GM12878 (cell line): Measurements from ENCODE around the gene TGFBI. TPM values are rescaled to one million over a fixed set of nuclear protein-coding genes. Genes with fewer than 3 reads are reported as not detected.

ENCODE experiments used
- ATAC-seq: fragments of 200-7000 bp; cut with Tn5 transposase; 3 replicates; pipeline ENCODE4 v1.9.1; 2020; ENCODE audit warnings: mild to moderate bottlenecking, moderate library complexity
- BruUV-seq: library from RNA; stranded (reverse); fragments of 400-500 nt; replicated peaks from 2 replicates; lab custom pipeline; 2021; lab: Mats Ljungman, UMichigan
- CTCF ChIA-PET: fragments of 300-600 bp; sonication (Branson Sonifier 250); formaldehyde crosslinking; extraction: SDS; loops from one replicate; lab custom pipeline; 2021; ENCODE audit warnings: inconsistent platforms; lab: Yijun Ruan, JAX
- POLR2A ChIA-PET: fragments of 350-600 bp; formaldehyde crosslinking; extraction: SDS; loops from one replicate; lab custom pipeline; 2021; ENCODE audit warnings: inconsistent platforms; lab: Charles Lee
- RAD21 ChIA-PET: fragments of 300-600 bp; sonication (Branson Sonifier 250); formaldehyde crosslinking; loops from one replicate; lab custom pipeline; 2023; ENCODE audit warnings: antibody characterized with exemption; ENCODE audit not compliant: unreplicated experiment; lab: Charles Lee
- SMC1A ChIA-PET: fragments of 300-600 bp; sonication (Branson Sonifier 250); formaldehyde crosslinking; loops from one replicate; lab custom pipeline; 2023; ENCODE audit not compliant: unreplicated experiment, uncharacterized antibody; lab: Charles Lee
- DNase-seq: peaks from one replicate; pipeline ENCODE4 v3.0.0-alpha.2; 2011; ENCODE audit warnings: low read depth, low spot score
- FAIRE-seq: peaks from 3 replicates; lab custom pipeline; 2011; peaks lifted over from hg19 to GRCh38; lab: Jason Lieb, UNC
- H2AFZ ChIP-seq: 2 replicates; pipeline ENCODE4 v1.6.0; 2011; ENCODE audit warnings: low read depth, low read length, control low read depth; ENCODE audit not compliant: control insufficient read depth
- H3K27ac ChIP-seq: 2 replicates; pipeline ENCODE4 v1.5.1; 2011; ENCODE audit warnings: control low read depth; ENCODE audit not compliant: control insufficient read depth, insufficient read depth
- H3K27me3 ChIP-seq, 2 experiments: replicated peaks in 1 of 2; 2 replicates each; pipeline versions ENCODE4 v1.6.0 to v1.6.1; 2011; ENCODE audit warnings: low read length in 1 of 2; ENCODE audit not compliant: control insufficient read depth in 2 of 2, insufficient read depth in 2 of 2
- H3K36me3 ChIP-seq, 2 experiments: 2 replicates each; pipeline ENCODE4 v1.5.1; 2011; ENCODE audit warnings: low read length in 1 of 2; ENCODE audit not compliant: control insufficient read depth in 2 of 2, insufficient read depth in 2 of 2
- H3K4me1 ChIP-seq: 2 replicates; pipeline ENCODE4 v1.6.1; 2011; ENCODE audit warnings: mild to moderate bottlenecking, low read length, moderate library complexity, mixed read lengths; ENCODE audit not compliant: control insufficient read depth, insufficient read depth
- H3K4me2 ChIP-seq: 2 replicates; pipeline ENCODE4 v1.6.0; 2011; ENCODE audit warnings: control low read depth; ENCODE audit not compliant: control insufficient read depth, insufficient read depth
- H3K4me3 ChIP-seq: fragments of 200-600 bp; sonication (generic); 2 replicates; pipeline ENCODE4 v1.5.1; 2016
- H3K79me2 ChIP-seq: 2 replicates; pipeline ENCODE4 v1.6.0; 2011; ENCODE audit warnings: low read length; ENCODE audit not compliant: control insufficient read depth, insufficient read depth
- H3K9ac ChIP-seq: 2 replicates; pipeline ENCODE4 v1.8.0; 2011; ENCODE audit warnings: low read length, control low read depth, mixed read lengths; ENCODE audit not compliant: control insufficient read depth, insufficient read depth
- H3K9me3 ChIP-seq: replicated peaks from 3 replicates; pipeline ENCODE4 v1.5.1; 2011; ENCODE audit warnings: mild to moderate bottlenecking, low read length; ENCODE audit not compliant: control insufficient read depth, insufficient read depth
- H4K20me1 ChIP-seq: 2 replicates; pipeline ENCODE4 v1.6.0; 2011; ENCODE audit not compliant: control insufficient read depth, insufficient read depth
- EP300 ChIP-seq, 2 experiments: fragments of 150-350 bp in 1 of 2; IDR thresholded peaks; 2 replicates each; pipeline ENCODE4 v1.6.1; 2011 to 2012; ENCODE audit warnings: low read depth in 2 of 2, low read length in 2 of 2, borderline replicate concordance in 1 of 2, improper control_type of control experiment in 1 of 2, inconsistent platforms in 1 of 2; ENCODE audit not compliant: control insufficient read depth in 1 of 2
- MTA2 ChIP-seq: fragments of 450-650 bp; IDR thresholded peaks from 2 replicates; pipeline ENCODE4 v1.6.1; 2016; ENCODE audit warnings: low read depth, mild to moderate bottlenecking, moderate library complexity
- NBN ChIP-seq: fragments of 450-650 bp; IDR thresholded peaks from 2 replicates; pipeline ENCODE4 v1.6.1; 2016
- NFIC ChIP-seq: IDR thresholded peaks from 2 replicates; pipeline ENCODE4 v1.6.1; 2012; ENCODE audit warnings: low read depth, mild to moderate bottlenecking, inconsistent platforms, low read length, moderate library complexity
- NFXL1 ChIP-seq: fragments of 450-650 bp; IDR thresholded peaks from 2 replicates; pipeline ENCODE4 v1.6.1; 2017; ENCODE audit warnings: antibody characterized with exemption, mild to moderate bottlenecking, borderline replicate concordance
- NRF1 ChIP-seq: conservative IDR thresholded peaks from 2 replicates; pipeline ENCODE4 v1.6.1; 2011; ENCODE audit warnings: mild to moderate bottlenecking, low read depth, low read length, improper control_type of control experiment
- SP1 ChIP-seq: IDR thresholded peaks from one replicate; pipeline ENCODE4 v1.6.1; 2011; ENCODE audit warnings: low read depth, low read length
- ZNF384 ChIP-seq: IDR thresholded peaks from 2 replicates; pipeline ENCODE4 v1.6.1; 2012; ENCODE audit warnings: low read depth, mild to moderate bottlenecking, low read length, improper control_type of control experiment, borderline replicate concordance
- WGBS: methylation state at CpG from one replicate; pipeline ENCODE4 v1.1.6; 2016; ENCODE audit warnings: low lambda C conversion rate; ENCODE audit not compliant: insufficient replicate concordance, insufficient coverage; ENCODE audit errors: missing lambda C conversion rate; 5-methylcytosine and 5-hydroxymethylcytosine counted together
- in situ Hi-C: fragments of 300-500 bp; cut with MboI; formaldehyde crosslinking; loops from 9 replicates; pipeline ENCODE4 v1.14.3; 2018; ENCODE audit warnings: mixed read lengths
- intact Hi-C: fragments of 100-400 bp; cut with micrococcal nuclease; formaldehyde crosslinking; loops from one replicate; pipeline ENCODE4 v1.14.2; 2022; ENCODE audit not compliant: unreplicated experiment
- polyA plus RNA-seq, 11 experiments: library from polyadenylated mRNA; depleted of rRNA in 4 of 11; unstranded in 6 of 11; stranded (reverse) in 5 of 11; fragments of >200 nt; fragmentation: Nextera tagmentation in 4 of 11; fragmentation: Illumina TruSeq in 1 of 11; extraction: Ambion mirVana in 4 of 11; extraction: Trizol in 1 of 11; gene quantifications; 1 replicate in 1 of 11; 2 replicates in 10 of 11; pipeline versions ENCODE4 v1.2.1 to v1.2.3, GENCODE V29; 2011 to 2016; ENCODE audit warnings: inconsistent platforms in 2 of 11, missing spikeins in 2 of 11, low read depth in 1 of 11
- total RNA-seq, 4 experiments: library from RNA; depleted of rRNA in 3 of 4; stranded (reverse); fragments of >200 nt in 3 of 4; fragmentation: Illumina TruSeq in 1 of 4; extraction: Trizol in 1 of 4; gene quantifications; 2 replicates each; pipeline versions ENCODE4 v1.2.1 to v1.2.3, GENCODE V29; 2013 to 2021
- TF ChIP-seq, protein P1 (sequence below): fragments of 450-650 bp; IDR thresholded peaks from 2 replicates; pipeline ENCODE4 v1.6.1; 2017; ENCODE audit warnings: mild to moderate bottlenecking, moderate library complexity
- TF ChIP-seq, protein P2 (sequence below): IDR thresholded peaks from 2 replicates; pipeline ENCODE4 v1.6.1; 2012; ENCODE audit warnings: mild to moderate bottlenecking, low read depth, low read length
- TF ChIP-seq, protein P3 (sequence below): fragments of 450-650 bp; IDR thresholded peaks from 2 replicates; pipeline ENCODE4 v1.6.1; 2014; ENCODE audit warnings: mild to moderate bottlenecking

Gene TGFBI
- total and polyA plus RNA-seq, 10 of the 15 experiments (the other 5 are each of a cell fraction or from before 2014, with no cell fraction given), result 0.12 to 1.8 (median 0.19) TPM

- BruUV-seq, result no TSS peak
- Histone ChIP-seq H3K4me1 (no peaks in the 10 kb centered on the region), H3K9ac (no peak overlapping the region), H3K4me3 (no peak overlapping the region), H3K27ac (no peak overlapping the region), H3K9me3 (no peaks in the 10 kb centered on the region), H4K20me1 (no peaks in the 10 kb centered on the region), H3K79me2 (no peaks in the 10 kb centered on the region), H3K36me3 (no peaks in the 10 kb centered on the region), H3K27me3 (no peaks in the 10 kb centered on the region; a peak in 1 of 4 replicates), H3K4me2 (no peak overlapping the region), H2AFZ (no peak overlapping the region)
- ChIA-PET SMC1A (interaction anchor here (0.8 to 1.2 kb wide), 2 partner anchors 9 to 65 kb away, joined by 3 read pairs; no protein-coding TSS in a partner anchor), RAD21 (no interaction called here), CTCF (no interaction called here), POLR2A (no interaction called here)
- intact Hi-C loops, result no loop called here
- 0% methylated on average over 3 of the region's 3 CpGs for WGBS
- ATAC-seq, result no peak
- in situ Hi-C loops, result no loop called here
- FAIRE-seq, result no peak
- no peak for DNase-seq
- TF ChIP-seq NFXL1, result no peak
- no peak for TF ChIP-seq NRF1
- no peak for TF ChIP-seq NFIC
- TF ChIP-seq MTA2, result no peak
- TF ChIP-seq ZNF384, result no peak
- no peak for TF ChIP-seq NBN
- TF ChIP-seq EP300 (IDR thresholded peaks at IDR 0.05; ENCODE audit: borderline replicate concordance in 1 of 2, control insufficient read depth in 1 of 2, low read depth in 2 of 2, low read length in 2 of 2), result no peak
- TF ChIP-seq, protein P1, sequence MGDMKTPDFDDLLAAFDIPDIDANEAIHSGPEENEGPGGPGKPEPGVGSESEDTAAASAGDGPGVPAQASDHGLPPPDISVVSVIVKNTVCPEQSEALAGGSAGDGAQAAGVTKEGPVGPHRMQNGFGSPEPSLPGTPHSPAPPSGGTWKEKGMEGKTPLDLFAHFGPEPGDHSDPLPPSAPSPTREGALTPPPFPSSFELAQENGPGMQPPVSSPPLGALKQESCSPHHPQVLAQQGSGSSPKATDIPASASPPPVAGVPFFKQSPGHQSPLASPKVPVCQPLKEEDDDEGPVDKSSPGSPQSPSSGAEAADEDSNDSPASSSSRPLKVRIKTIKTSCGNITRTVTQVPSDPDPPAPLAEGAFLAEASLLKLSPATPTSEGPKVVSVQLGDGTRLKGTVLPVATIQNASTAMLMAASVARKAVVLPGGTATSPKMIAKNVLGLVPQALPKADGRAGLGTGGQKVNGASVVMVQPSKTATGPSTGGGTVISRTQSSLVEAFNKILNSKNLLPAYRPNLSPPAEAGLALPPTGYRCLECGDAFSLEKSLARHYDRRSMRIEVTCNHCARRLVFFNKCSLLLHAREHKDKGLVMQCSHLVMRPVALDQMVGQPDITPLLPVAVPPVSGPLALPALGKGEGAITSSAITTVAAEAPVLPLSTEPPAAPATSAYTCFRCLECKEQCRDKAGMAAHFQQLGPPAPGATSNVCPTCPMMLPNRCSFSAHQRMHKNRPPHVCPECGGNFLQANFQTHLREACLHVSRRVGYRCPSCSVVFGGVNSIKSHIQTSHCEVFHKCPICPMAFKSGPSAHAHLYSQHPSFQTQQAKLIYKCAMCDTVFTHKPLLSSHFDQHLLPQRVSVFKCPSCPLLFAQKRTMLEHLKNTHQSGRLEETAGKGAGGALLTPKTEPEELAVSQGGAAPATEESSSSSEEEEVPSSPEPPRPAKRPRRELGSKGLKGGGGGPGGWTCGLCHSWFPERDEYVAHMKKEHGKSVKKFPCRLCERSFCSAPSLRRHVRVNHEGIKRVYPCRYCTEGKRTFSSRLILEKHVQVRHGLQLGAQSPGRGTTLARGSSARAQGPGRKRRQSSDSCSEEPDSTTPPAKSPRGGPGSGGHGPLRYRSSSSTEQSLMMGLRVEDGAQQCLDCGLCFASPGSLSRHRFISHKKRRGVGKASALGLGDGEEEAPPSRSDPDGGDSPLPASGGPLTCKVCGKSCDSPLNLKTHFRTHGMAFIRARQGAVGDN, result no peak
- no peak for TF ChIP-seq SP1
- TF ChIP-seq, protein P2, sequence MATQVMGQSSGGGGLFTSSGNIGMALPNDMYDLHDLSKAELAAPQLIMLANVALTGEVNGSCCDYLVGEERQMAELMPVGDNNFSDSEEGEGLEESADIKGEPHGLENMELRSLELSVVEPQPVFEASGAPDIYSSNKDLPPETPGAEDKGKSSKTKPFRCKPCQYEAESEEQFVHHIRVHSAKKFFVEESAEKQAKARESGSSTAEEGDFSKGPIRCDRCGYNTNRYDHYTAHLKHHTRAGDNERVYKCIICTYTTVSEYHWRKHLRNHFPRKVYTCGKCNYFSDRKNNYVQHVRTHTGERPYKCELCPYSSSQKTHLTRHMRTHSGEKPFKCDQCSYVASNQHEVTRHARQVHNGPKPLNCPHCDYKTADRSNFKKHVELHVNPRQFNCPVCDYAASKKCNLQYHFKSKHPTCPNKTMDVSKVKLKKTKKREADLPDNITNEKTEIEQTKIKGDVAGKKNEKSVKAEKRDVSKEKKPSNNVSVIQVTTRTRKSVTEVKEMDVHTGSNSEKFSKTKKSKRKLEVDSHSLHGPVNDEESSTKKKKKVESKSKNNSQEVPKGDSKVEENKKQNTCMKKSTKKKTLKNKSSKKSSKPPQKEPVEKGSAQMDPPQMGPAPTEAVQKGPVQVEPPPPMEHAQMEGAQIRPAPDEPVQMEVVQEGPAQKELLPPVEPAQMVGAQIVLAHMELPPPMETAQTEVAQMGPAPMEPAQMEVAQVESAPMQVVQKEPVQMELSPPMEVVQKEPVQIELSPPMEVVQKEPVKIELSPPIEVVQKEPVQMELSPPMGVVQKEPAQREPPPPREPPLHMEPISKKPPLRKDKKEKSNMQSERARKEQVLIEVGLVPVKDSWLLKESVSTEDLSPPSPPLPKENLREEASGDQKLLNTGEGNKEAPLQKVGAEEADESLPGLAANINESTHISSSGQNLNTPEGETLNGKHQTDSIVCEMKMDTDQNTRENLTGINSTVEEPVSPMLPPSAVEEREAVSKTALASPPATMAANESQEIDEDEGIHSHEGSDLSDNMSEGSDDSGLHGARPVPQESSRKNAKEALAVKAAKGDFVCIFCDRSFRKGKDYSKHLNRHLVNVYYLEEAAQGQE, result no peak
- TF ChIP-seq, protein P3, sequence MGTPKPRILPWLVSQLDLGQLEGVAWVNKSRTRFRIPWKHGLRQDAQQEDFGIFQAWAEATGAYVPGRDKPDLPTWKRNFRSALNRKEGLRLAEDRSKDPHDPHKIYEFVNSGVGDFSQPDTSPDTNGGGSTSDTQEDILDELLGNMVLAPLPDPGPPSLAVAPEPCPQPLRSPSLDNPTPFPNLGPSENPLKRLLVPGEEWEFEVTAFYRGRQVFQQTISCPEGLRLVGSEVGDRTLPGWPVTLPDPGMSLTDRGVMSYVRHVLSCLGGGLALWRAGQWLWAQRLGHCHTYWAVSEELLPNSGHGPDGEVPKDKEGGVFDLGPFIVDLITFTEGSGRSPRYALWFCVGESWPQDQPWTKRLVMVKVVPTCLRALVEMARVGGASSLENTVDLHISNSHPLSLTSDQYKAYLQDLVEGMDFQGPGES, result no peak
- TF ChIP-seq, all 136 proteins: peak for 0
Observed at GRCh38 chr5:136012041-136012804, 16.6 kb upstream of the TGFBI start.
